ENCODE results near the gene DHX30. TPM values are rescaled to one million over a fixed set of nuclear protein-coding genes. Genes with fewer than 3 reads are reported as not detected.
"Not testable (repeated sequence)": the region's sequence is repeated elsewhere in the genome, so short reads cannot be mapped to it uniquely, and the experiment has no call there.

The DHX30 gene
- 10 to 100 TPM; 31.0 to 52.3 (median 47.9) TPM for total RNA-seq

GRCh38 chr3:47802734-47803479 lies at the start of gene DHX30:
Gene DHX30 (plus strand): TSS chr3:47803138. CDS start chr3:47810684, 7,546 bp downstream.
- 1% methylated on average over 55 of the region's 90 CpGs; no CpG with 5 or more reads in 1 of the 2 donors for WGBS, 2 donors (ENCODE audit: low coverage in 1 of 2)
- Histone ChIP-seq H3K4me3 (peak within 1 kb of the TSS; percentile 65 to 89 (median 78)), H3K4me1 (peaks cover 7 to 21% (median 10%) of the 10 kb centered on the region in 4 donors), H3K9me3 (no peaks in the 10 kb centered on the region), H3K27me3 (no peaks in the 10 kb centered on the region), H3K36me3 (peaks cover 0 to 4% (median 0%) of the 10 kb centered on the region in 4 donors), H3K27ac (peak within 1 kb of the TSS; percentile 96 to 99 (median 98))
- peak; percentile 89 for DNase-seq
- in situ Hi-C loops (cut with MboI; ENCODE audit: low pct_ligation_motif_present in 1 of 4, low pct_unique_long_range_greater_than_20kb in 1 of 4, low sequenced_read_pairs in 3 of 4) (no loop called here), intact Hi-C loops (cut with DNase I; ENCODE audit: low total_unique reads) (no loop called here)
- TF ChIP-seq POLR2AphosphoS5 (IDR thresholded peaks at IDR 0.05) (peak in 2 of 3 donors; percentile 61 to 74), POLR2A (IDR thresholded peaks at IDR 0.05) (peak; percentile 35), EP300 (IDR thresholded peaks at IDR 0.05; ENCODE audit: low read depth) (no peak)

- WGBS, 2 donors (ENCODE audit: low coverage in 1 of 2) = 76 to 91% methylated on average over 3 to 14 of the region's 14 CpGs
- Histone ChIP-seq H3K27me3 (no peaks in the 10 kb centered on the region), H3K27ac (no peak overlapping the region), H3K4me3 (no peak overlapping the region), H3K36me3 (peaks cover 0 to 7% (median 0%) of the 10 kb centered on the region in 4 donors), H3K9me3 (no peaks in the 10 kb centered on the region), H3K4me1 (no peaks in the 10 kb centered on the region)
- intact Hi-C loops (cut with DNase I; ENCODE audit: low total_unique reads) = no loop called here
- TF ChIP-seq POLR2A (IDR thresholded peaks at IDR 0.05) (no peak), EP300 (IDR thresholded peaks at IDR 0.05; ENCODE audit: low read depth) (no peak), CTCF (IDR thresholded peaks at IDR 0.05) (no peak), POLR2AphosphoS5 (IDR thresholded peaks at IDR 0.05) (no peak)
- no peak for DNase-seq
- in situ Hi-C loops (cut with MboI; ENCODE audit: low pct_ligation_motif_present in 1 of 4, low pct_unique_long_range_greater_than_20kb in 1 of 4, low sequenced_read_pairs in 3 of 4) = no loop called here
Observed at GRCh38 chr3:47758261-47759025, 44.5 kb upstream of the DHX30 start.

- H3K27ac ChIP-seq; intact Hi-C loops (cut with DNase I; ENCODE audit: low total_unique reads); DNase-seq; H3K27me3 ChIP-seq; H3K4me1 ChIP-seq; in situ Hi-C loops (cut with MboI; ENCODE audit: low pct_ligation_motif_present in 1 of 4, low pct_unique_long_range_greater_than_20kb in 1 of 4, low sequenced_read_pairs in 3 of 4); H3K36me3 ChIP-seq; H3K4me3 ChIP-seq; H3K9me3 ChIP-seq: not testable (repeated sequence)
- WGBS, 2 donors (ENCODE audit: low coverage in 1 of 2) = 86 to 100% methylated on average over 2 to 4 of the region's 4 CpGs
Observed at GRCh38 chr3:47760207-47760606, 42.7 kb upstream of the DHX30 start.

GRCh38 chr3:47761046-47761445 lies 41.9 kb upstream of the DHX30 start:
- H3K27ac ChIP-seq = no peak overlapping the region
- in situ Hi-C loops (cut with MboI; ENCODE audit: low pct_ligation_motif_present in 1 of 4, low pct_unique_long_range_greater_than_20kb in 1 of 4, low sequenced_read_pairs in 3 of 4) (no loop called here), intact Hi-C loops (cut with DNase I; ENCODE audit: low total_unique reads) (no loop called here)
- TF ChIP-seq POLR2AphosphoS5 (IDR thresholded peaks at IDR 0.05) = no peak
- no peak for TF ChIP-seq POLR2A (IDR thresholded peaks at IDR 0.05)
- TF ChIP-seq CTCF (IDR thresholded peaks at IDR 0.05) = no peak
- no peak for TF ChIP-seq EP300 (IDR thresholded peaks at IDR 0.05; ENCODE audit: low read depth)
- H3K4me3 ChIP-seq = no peak overlapping the region
- no peaks in the 10 kb centered on the region for H3K9me3 ChIP-seq
- H3K4me1 ChIP-seq = no peaks in the 10 kb centered on the region
- WGBS, 2 donors (ENCODE audit: low coverage in 1 of 2) = 89% methylated on average over 4 of the region's 4 CpGs; no CpG with 5 or more reads in 1 of the 2 donors
- H3K36me3 ChIP-seq = peaks cover 0 to 7% (median 0%) of the 10 kb centered on the region in 4 donors
- H3K27me3 ChIP-seq = no peaks in the 10 kb centered on the region
- DNase-seq = no peak

GRCh38 chr3:47762233-47762632 lies 40.7 kb upstream of the DHX30 start:
- TF ChIP-seq EP300 (IDR thresholded peaks at IDR 0.05; ENCODE audit: low read depth) (no peak), CTCF (IDR thresholded peaks at IDR 0.05) (no peak), POLR2AphosphoS5 (IDR thresholded peaks at IDR 0.05) (no peak), POLR2A (IDR thresholded peaks at IDR 0.05) (no peak)
- no peaks in the 10 kb centered on the region for H3K36me3 ChIP-seq
- 51 to 59% methylated on average over 4 of the region's 4 CpGs for WGBS, 2 donors (ENCODE audit: low coverage in 1 of 2)
- intact Hi-C loops (cut with DNase I; ENCODE audit: low total_unique reads) (no loop called here), in situ Hi-C loops (cut with MboI; ENCODE audit: low pct_ligation_motif_present in 1 of 4, low pct_unique_long_range_greater_than_20kb in 1 of 4, low sequenced_read_pairs in 3 of 4) (no loop called here)
- no peak overlapping the region for H3K27ac ChIP-seq
- DNase-seq = no peak
- no peaks in the 10 kb centered on the region for H3K9me3 ChIP-seq
- no peaks in the 10 kb centered on the region for H3K4me1 ChIP-seq
- no peaks in the 10 kb centered on the region for H3K27me3 ChIP-seq
- no peak overlapping the region for H3K4me3 ChIP-seq

Measured in transverse colon (tissue), 4 donors.